ENCODE data around the gene TXNRD2. TPM values are rescaled to one million over a fixed set of nuclear protein-coding genes. Genes with fewer than 3 reads are reported as not detected.
"Not testable (repeated sequence)": the region's sequence is repeated elsewhere in the genome, so short reads cannot be mapped to it uniquely, and the experiment has no call there.

Gene TXNRD2
- total RNA-seq, 4 donors from 2014 or later = 34.8 to 40.6 (median 37.8) TPM

DNA sequence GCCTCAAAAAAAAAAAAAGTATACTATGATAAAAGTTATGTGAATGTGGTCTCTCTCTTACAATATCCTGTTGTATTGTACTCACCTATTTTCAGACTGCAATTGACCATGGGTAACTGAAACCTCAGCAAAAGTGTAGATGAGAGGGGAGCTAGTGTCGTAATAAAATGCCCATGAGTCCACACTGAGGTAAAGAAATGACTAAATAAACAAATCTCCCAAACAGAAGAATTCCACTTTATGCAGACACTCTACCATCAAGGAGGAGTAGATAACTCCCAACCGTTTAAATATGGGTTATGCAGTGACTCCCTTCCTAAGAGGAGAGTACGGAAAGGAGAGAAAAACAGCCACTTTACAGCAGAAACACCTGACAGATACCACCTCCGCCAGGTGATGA lies 101.6 kb downstream of the TXNRD2 start:
- DNase-seq (ENCODE audit: low spot score in 2 of 2) = no peak
- WGBS, 2 donors = 88 to 92% methylated on average over 4 of the region's 4 CpGs

DNA sequence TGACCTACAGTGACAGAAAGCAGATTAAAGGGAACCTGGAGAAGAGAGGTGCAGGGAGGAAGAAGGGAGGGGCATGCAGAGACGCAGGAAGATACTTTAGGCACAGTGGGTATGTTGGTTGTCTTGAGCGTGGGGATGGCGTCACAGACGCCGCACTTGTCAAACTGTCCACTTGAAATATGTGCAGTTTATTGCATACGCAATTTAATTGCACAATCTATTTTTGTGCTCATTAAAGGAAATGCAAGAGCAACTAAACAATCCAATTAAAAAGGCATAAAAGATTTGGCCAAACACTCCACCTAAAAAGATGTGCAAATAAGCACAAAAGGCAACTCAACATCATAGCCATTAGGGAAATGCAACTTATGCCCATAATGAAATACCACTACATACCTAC lies 103.7 kb downstream of the TXNRD2 start:
- Histone ChIP-seq H3K36me3 (no peaks in the 10 kb centered on the region), H3K27me3 (no peaks in the 10 kb centered on the region), H3K9me3 (no peaks in the 10 kb centered on the region), H3K27ac (no peak overlapping the region), H3K4me1 (peaks cover 0 to 2% (median 0%) of the 10 kb centered on the region in 4 donors), H3K4me3 (no peak overlapping the region)
- no peak for DNase-seq (ENCODE audit: low spot score in 2 of 2)
- 93 to 94% methylated on average over 6 of the region's 6 CpGs for WGBS, 2 donors
- no peak for TF ChIP-seq EP300 (IDR thresholded peaks at IDR 0.05)
- TF ChIP-seq, protein P1, sequence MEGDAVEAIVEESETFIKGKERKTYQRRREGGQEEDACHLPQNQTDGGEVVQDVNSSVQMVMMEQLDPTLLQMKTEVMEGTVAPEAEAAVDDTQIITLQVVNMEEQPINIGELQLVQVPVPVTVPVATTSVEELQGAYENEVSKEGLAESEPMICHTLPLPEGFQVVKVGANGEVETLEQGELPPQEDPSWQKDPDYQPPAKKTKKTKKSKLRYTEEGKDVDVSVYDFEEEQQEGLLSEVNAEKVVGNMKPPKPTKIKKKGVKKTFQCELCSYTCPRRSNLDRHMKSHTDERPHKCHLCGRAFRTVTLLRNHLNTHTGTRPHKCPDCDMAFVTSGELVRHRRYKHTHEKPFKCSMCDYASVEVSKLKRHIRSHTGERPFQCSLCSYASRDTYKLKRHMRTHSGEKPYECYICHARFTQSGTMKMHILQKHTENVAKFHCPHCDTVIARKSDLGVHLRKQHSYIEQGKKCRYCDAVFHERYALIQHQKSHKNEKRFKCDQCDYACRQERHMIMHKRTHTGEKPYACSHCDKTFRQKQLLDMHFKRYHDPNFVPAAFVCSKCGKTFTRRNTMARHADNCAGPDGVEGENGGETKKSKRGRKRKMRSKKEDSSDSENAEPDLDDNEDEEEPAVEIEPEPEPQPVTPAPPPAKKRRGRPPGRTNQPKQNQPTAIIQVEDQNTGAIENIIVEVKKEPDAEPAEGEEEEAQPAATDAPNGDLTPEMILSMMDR (IDR thresholded peaks at IDR 0.05) = no peak
- TF ChIP-seq POLR2A (IDR thresholded peaks at IDR 0.05) = no peak

More for the DNA sequence above, 101.6 kb downstream of the TXNRD2 start:
- Histone ChIP-seq H3K27ac (no peak overlapping the region), H3K4me3 (no peak overlapping the region), H3K27me3 (no peaks in the 10 kb centered on the region), H3K9me3 (no peaks in the 10 kb centered on the region), H3K36me3 (no peaks in the 10 kb centered on the region), H3K4me1 (peaks cover 0 to 23% (median 14%) of the 10 kb centered on the region in 4 donors)
- TF ChIP-seq, protein P1 (IDR thresholded peaks at IDR 0.05) = no peak
- TF ChIP-seq EP300 (IDR thresholded peaks at IDR 0.05) = no peak

DNA sequence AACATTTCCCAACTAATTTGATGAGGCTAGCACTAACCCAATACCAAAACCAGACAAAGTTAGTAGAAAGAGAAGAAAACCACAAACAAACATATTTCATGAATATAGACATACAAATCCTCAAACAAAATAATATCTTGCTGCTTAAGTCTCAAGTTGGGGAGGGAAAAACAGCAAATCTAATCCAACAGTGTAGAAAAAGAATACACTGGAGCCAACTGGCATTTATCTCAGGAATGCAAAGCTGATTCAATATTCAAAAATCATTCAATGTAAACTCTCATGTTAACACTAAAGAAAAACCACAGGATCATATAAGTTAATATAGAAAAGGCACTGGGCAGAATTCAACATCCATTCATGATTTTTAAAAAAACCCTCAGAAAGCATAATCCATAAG lies 105.1 kb downstream of the TXNRD2 start:
- H3K27me3 ChIP-seq = no peaks in the 10 kb centered on the region
- DNase-seq (ENCODE audit: low spot score in 2 of 2) = no peak
- H3K36me3 ChIP-seq = no peaks in the 10 kb centered on the region
- TF ChIP-seq POLR2A (IDR thresholded peaks at IDR 0.05) = no peak
- TF ChIP-seq, protein P1 (IDR thresholded peaks at IDR 0.05) = no peak
- TF ChIP-seq EP300 (IDR thresholded peaks at IDR 0.05) = no peak
- no peak overlapping the region for H3K27ac ChIP-seq
- no peaks in the 10 kb centered on the region for H3K9me3 ChIP-seq
- H3K4me3 ChIP-seq = no peak overlapping the region
- H3K4me1 ChIP-seq = no peaks in the 10 kb centered on the region

DNA sequence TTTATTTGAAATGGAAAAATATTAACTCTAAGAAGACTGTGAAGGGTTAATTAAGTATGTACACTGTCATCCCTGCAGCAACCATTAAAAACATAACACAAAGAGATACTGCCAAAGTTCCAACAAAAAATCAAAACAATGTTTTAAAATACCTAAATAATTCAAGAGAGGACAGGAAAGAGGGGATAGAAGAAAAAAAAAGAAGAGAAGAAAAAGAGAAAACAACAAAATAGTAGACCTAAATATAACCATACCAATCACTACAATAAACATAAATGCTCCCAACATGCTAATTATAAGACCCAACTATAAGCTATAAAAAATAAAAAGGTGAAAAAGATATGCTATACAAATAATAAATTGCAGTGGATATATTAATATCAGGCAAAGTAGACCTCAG lies 107.0 kb downstream of the TXNRD2 start:
- Histone ChIP-seq H3K27me3 (no peaks in the 10 kb centered on the region), H3K36me3 (no peaks in the 10 kb centered on the region), H3K4me3 (no peak overlapping the region), H3K27ac (no peak overlapping the region), H3K4me1 (no peaks in the 10 kb centered on the region), H3K9me3 (no peaks in the 10 kb centered on the region)
- no peak for TF ChIP-seq POLR2A (IDR thresholded peaks at IDR 0.05)
- TF ChIP-seq, protein P1 (IDR thresholded peaks at IDR 0.05) = no peak
- TF ChIP-seq EP300 (IDR thresholded peaks at IDR 0.05) = no peak
- no peak for DNase-seq (ENCODE audit: low spot score in 2 of 2)

DNA sequence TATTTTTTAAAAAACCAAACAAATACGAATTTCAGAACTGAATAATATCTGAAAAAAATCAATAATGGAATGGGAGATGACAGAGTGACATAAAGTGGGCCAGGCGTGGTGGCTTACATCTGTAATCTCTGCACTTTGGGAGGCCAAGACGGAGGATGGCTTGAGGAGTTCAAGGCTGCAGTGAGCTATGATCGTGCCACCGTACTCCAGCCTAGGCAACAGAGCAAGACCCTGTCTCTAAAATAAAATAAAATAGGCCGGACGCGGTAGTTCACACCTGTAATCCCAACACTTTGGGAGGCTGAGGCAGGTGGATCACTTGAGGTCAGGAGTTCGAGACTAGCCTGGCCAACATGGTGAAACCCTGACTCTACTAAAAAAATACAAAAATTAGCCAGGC lies 108.3 kb downstream of the TXNRD2 start:
- not testable (repeated sequence) for DNase-seq (ENCODE audit: low spot score in 2 of 2)

DNA sequence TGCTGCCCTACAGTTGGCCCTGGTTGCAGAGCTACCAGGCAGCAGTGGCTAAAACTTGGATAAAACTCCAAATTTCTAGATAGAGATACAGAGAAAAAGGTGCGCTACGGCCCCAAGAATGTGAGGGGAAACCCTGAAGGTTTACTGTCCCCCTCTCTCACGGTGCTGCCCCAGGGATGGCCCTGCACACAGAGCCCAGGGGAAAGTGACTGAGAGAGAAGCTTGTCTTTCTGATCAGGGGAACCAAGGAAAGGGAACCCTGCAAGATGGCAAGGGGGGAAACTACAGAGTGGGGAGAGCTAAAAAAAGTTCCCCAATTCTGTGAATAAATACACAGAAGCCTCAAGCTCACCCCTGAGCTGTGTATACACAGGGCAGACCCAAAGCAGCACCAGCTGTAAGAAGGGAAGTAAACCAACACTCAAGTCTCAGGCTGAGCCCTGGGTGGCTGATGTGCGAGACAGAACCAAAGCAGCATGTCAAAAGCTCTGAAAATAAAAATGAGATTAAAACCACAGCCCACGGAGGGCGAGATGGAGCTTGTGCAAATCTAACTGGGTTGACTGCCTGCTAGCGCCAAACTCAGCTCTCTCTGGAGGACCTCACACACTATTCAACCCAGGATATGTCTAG lies 109.0 kb downstream of the TXNRD2 start:
- Histone ChIP-seq H3K4me3 (no peak overlapping the region), H3K9me3 (no peaks in the 10 kb centered on the region), H3K36me3 (no peaks in the 10 kb centered on the region), H3K27me3 (no peaks in the 10 kb centered on the region), H3K27ac (no peak overlapping the region), H3K4me1 (no peaks in the 10 kb centered on the region)
- WGBS, 2 donors = 74 to 79% methylated on average over 7 of the region's 7 CpGs
- no peak for DNase-seq (ENCODE audit: low spot score in 2 of 2)
- TF ChIP-seq, protein P1 (IDR thresholded peaks at IDR 0.05) = no peak
- no peak for TF ChIP-seq EP300 (IDR thresholded peaks at IDR 0.05)
- TF ChIP-seq POLR2A (IDR thresholded peaks at IDR 0.05) = no peak

More for the DNA sequence above, 108.3 kb downstream of the TXNRD2 start:
- WGBS, 2 donors = 91% methylated on average over 9 of the region's 9 CpGs
- H3K27ac ChIP-seq, H3K27me3 ChIP-seq, H3K9me3 ChIP-seq, H3K36me3 ChIP-seq, H3K4me1 ChIP-seq, H3K4me3 ChIP-seq: not testable (repeated sequence)

DNA sequence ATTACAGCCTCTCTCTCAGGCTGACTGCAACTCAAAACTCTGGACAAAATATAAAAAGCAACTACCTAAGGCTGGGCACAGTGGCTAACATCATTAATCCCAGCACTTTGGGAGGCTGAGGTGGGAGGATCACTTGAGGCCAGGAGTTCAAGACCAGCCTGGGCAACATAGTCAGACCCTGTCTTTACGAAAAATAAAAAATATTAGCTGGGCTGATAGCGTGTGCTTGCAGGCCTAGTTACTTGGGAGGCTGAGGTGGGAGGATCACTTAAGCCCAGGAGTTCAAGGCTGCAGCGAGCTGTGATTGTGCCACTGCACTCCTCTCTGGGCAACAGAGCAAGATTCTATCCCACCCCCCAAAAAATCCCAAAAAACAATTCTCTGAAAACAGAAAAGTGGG lies 109.6 kb downstream of the TXNRD2 start:
- H3K36me3 ChIP-seq; H3K27me3 ChIP-seq; H3K4me3 ChIP-seq; H3K27ac ChIP-seq; H3K9me3 ChIP-seq; DNase-seq (ENCODE audit: low spot score in 2 of 2); H3K4me1 ChIP-seq: not testable (repeated sequence)
- 70 to 74% methylated on average over 3 of the region's 3 CpGs for WGBS, 2 donors

Measured in tibial nerve (tissue), 4 donors.